Activated CD4-positive, alpha-beta T cell treated with anti-CD3 and anti-CD28 coated beads, Interleukin-2, amount 50 U/mL, for 4 hours (primary cell): ENCODE data around the gene SPRN.
"Not testable (repeated sequence)": the region's sequence is repeated elsewhere in the genome, so short reads cannot be mapped to it uniquely, and the experiment has no call there.

Experiments
- DNase-seq, 2 experiments: peaks; one replicate each; pipeline ENCODE4 v3.0.0-alpha.2; 2020

Gene SPRN

GRCh38 chr10:133456041-133456951, 31.9 kb upstream of the SPRN start:
- no peak for DNase-seq

DNA sequence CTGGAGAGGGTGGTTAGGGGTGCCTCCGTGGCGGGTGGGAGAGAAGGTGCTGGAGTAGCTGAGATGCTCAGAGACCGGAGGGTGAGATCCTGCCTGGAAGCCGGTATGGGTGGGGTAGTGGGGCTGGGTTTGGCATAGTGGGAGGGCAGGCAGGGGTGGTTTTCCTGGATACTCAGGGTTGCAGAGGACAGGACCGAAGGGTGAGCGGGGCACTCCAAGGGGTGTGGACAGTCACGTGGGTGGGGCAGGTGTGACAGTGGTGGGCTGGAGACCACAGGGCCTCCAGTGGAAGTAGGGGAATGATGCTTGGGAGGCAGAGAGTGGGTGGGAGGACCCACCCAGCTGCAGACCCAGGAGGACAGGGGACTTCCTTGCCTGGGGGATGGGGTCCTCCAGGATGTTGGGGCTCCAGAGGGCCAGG, 31.2 kb upstream of the SPRN start:
- DNase-seq: no peak

DNA sequence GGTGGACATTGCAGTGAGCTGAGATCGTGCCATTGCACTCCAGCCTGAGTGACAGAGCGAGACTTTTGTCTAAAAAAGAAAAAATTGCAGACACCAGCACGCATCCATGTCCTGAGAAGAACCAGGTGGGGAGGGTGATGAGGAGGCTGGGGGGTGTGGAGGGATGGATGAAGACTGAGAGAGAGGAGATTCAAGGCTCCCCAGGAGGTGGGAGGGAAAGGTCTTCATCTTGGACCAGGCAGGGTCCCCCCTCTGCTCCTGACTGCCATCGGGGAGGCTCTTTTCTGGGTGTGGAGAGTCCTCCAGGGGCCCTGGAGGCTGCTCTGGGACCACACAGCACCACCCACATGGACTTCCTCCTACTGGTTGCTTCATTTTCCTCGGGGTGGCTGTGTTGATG, 30.8 kb upstream of the SPRN start:
- no peak for DNase-seq

- no peak for DNase-seq
These were observed 29.9 kb upstream of the SPRN start for GRCh38 chr10:133454204-133454893.

DNA sequence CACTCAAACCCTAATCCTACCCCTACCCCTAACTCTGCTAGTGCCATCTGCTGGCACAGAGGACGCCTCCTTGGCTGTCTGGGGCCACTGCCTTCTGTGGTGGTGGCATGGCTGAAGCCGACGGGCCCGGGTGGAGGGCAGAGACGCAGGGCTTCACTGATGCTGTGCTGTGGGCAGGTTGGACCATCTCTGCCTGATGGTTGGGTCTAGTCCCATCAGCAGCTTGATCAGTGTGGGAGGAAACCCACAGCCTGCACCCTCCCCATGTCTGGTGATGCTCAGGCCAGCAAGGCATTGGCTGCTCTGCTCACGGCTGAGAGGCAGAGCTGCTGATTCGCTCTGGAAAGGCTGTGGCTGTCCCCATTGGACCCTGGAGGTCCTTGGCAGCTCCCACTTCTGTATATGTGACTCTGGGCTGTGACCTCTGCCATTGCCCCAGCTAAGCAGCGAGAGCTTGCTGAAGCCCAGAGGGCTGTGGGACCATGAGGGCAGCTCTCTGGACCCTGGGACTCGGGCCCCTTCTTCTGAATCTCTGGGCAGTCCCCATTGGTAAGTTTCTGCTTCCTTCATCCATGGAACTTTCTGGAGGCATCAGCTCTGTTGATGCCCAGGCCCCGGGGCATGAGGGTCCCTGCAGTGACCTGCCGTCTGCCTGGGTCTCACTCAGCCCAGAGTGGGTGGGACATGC, 29.2 kb upstream of the SPRN start, which contains the start of gene SCART1:
TSS of gene SCART1 (plus strand) at position 430 of the 688 bp plus-strand sequence. CDS start at position 483, 53 bp downstream.
- DNase-seq: no peak

DNA sequence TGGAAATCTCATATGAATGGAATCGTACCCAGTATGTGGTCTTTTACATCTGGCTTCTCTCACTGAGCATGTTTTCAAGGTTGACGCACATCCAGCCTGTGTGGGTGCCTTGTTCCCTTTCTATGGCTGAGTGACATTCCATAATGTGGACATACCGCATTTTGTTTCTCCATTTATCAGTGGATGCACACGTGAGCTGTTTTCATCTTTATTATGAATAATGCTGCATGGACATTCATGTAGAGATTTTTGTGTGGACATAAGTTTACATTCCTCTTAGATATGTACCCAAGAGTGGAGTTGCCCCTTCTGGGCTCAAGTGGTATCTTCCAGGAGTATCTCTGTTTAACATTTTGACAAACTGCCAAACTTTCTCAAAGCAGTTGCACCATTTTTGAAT, 28.0 kb upstream of the SPRN start:
- DNase-seq: no peak

GRCh38 chr10:133451346-133451745, 26.9 kb upstream of the SPRN start:
- DNase-seq: no peak

GRCh38 chr10:133448120-133448519, 23.7 kb upstream of the SPRN start:
- DNase-seq: no peak

DNA sequence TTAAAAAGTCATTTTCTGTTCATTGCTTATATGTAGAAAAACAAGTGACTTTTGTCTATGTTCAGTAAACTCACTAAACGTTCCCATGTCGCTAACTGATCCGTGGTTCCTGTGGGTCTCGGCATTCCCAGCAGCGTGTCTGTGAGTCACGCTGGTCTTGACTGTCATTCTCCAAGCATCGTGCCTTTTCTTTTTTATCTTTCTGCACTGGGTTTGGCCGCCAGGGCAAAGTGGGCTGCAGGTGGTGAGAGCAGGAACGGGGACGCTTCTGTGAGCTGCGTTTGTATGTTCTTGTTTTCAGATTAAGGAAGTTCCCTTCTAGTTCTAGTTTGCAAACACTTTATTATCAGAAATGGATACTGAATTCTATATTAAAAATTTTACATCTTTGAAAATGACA, 22.6 kb upstream of the SPRN start:
- DNase-seq: no peak

- DNase-seq: no peak
These were observed 21.6 kb upstream of the SPRN start for GRCh38 chr10:133445751-133446708.

DNA sequence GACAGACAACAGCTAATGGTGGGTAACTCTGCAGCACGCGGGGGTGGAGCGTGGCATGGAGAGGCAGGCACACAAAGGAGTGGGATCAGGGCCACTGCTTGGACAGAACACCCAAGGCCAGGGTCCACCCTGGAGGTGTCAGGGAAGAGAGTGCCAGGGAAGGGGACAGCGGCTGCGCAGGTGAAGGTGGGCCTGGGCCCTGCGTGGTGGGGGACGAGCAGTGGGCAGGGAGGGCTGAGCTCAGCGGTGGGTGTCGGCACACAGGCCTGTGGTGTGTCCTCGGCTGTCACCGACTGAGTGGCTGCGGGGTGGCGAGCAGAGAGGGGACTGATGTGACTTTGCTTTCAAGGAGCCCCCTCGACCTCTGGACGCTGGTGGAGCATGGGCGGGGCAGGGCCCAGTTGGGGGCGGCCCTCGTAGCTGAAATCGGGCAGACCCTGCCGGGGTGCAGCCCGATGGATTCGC, 20.9 kb upstream of the SPRN start:
- no peak for DNase-seq

- DNase-seq: no peak
These were observed 20.2 kb upstream of the SPRN start for GRCh38 chr10:133444342-133445267.

DNA sequence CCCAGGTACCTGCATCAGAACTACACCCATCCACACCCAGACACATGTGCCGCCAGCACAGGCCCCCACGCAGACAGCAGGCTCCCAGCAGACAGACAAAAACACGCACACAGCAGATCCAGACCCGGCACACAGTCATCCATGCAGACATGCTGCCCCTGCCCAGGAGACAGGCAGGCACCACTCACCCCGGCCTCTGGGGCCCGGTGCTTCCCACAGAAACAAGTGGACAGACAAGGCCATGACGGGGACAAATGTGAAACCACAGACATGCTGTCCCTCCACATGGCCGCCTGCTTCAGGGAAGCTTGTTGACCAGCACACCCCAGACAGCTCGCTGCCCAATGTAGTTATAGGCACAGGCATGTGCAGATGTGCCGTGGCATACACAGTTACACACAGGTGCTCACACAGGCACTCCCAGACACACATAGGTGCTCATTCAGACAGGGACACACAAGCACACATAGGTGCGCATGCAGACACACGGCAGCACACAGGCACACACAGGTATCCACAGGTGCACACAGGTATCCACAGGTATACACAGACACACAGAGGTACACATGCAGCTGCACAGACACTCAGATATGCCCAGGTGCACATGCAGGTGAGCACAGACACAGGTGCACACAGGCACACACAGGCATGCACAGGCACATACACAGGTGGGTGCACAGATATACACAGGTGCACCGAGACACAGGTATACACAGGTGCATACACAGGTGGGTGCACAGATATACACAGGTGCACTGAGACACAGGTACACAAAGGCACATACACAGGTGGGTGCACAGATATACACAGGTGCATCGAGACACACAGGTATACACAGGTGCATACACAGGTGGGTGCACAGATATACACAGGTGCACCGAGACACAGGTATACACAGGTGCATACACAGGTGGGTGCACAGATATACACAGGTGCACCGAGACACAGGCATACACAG, 18.8 kb upstream of the SPRN start:
- no peak for DNase-seq

- DNase-seq: no peak
These were observed 18.0 kb upstream of the SPRN start for GRCh38 chr10:133442191-133442966.

GRCh38 chr10:133441780-133442179, 17.4 kb upstream of the SPRN start:
- no peak for DNase-seq

DNA sequence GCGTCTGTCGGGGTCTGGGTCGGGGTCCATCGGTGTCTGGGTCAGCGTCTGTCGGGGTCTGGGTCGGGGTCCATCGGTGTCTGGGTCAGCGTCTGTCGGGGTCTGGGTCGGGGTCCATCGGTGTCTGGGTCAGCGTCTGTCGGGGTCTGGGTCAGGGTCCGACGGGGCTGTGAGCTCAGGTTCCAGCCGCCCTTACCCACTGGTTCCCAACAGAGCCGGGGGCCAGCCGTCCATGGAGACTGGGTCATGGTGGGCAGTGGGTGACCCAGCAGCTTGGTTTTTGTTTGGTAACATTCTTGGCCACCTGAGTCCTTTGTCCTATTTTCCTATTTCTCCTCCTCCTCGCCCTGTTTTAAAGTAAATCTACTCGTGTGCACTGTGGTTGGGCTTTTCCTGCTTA, 16.9 kb upstream of the SPRN start:
- DNase-seq: not testable (repeated sequence)

GRCh38 chr10:133440633-133441285, 16.3 kb upstream of the SPRN start:
- DNase-seq: no peak
